H1 (cell line): Measurements from ENCODE around the gene CHCHD6. TPM values are rescaled to one million over a fixed set of nuclear protein-coding genes. Genes with fewer than 3 reads are reported as not detected.

Experiments
- CTCF ChIA-PET: fragments of 300-600 bp; sonication (Branson Sonifier 250); formaldehyde crosslinking; loops from one replicate; lab custom pipeline; 2021; ENCODE audit not compliant: partially characterized antibody; lab: Charles Lee
- POLR2A ChIA-PET: fragments of 300-600 bp; sonication (Branson Sonifier 250); formaldehyde crosslinking; loops from one replicate; lab custom pipeline; 2021; ENCODE audit warnings: inconsistent platforms; ENCODE audit not compliant: partially characterized antibody; lab: Charles Lee
- DNase-seq, 2 experiments: peaks; one replicate each; pipeline versions ENCODE4 v3.0.0 to v3.0.0-alpha.2; 2010 to 2022; ENCODE audit warnings: low spot score in 2 of 2, low read depth in 1 of 2, mixed read lengths in 1 of 2
- FAIRE-seq: peaks from 2 replicates; lab custom pipeline; 2011; peaks lifted over from hg19 to GRCh38; lab: Jason Lieb, UNC
- H2AFZ ChIP-seq: 2 replicates; pipeline ENCODE4 v1.8.1; 2012; ENCODE audit warnings: low read length, inconsistent platforms
- H2AK5ac ChIP-seq: 2 replicates; pipeline ENCODE4 v1.6.1; 2013; ENCODE audit warnings: low read depth, low read length
- H2BK120ac ChIP-seq: replicated peaks from 2 replicates; pipeline ENCODE3; 2013; ENCODE audit warnings: low read depth, low read length, inconsistent platforms
- H2BK12ac ChIP-seq: 2 replicates; pipeline ENCODE4 v1.6.1; 2013; ENCODE audit warnings: low read depth, low read length
- H2BK15ac ChIP-seq: 2 replicates; pipeline ENCODE4 v1.6.1; 2013; ENCODE audit warnings: low read length
- H2BK20ac ChIP-seq: 2 replicates; pipeline ENCODE4 v1.6.1; 2013; ENCODE audit warnings: low read length
- H2BK5ac ChIP-seq: 2 replicates; pipeline ENCODE4 v1.6.1; 2013; ENCODE audit warnings: low read depth, low read length
- H3K14ac ChIP-seq: 2 replicates; pipeline ENCODE4 v1.6.1; 2013; ENCODE audit warnings: inconsistent platforms; ENCODE audit not compliant: insufficient read length
- H3K18ac ChIP-seq: 2 replicates; pipeline ENCODE4 v1.6.1; 2013; ENCODE audit warnings: low read length; ENCODE audit errors: extremely low read depth
- H3K23ac ChIP-seq: 2 replicates; pipeline ENCODE4 v1.6.1; 2013; ENCODE audit warnings: inconsistent platforms; ENCODE audit not compliant: insufficient read length
- H3K23me2 ChIP-seq: 2 replicates; pipeline ENCODE4 v1.6.1; 2013; ENCODE audit warnings: low read depth, low read length
- H3K27ac ChIP-seq: 2 replicates; pipeline ENCODE4 v1.6.1; 2011; ENCODE audit warnings: low read depth, low read length, inconsistent platforms
- H3K27me3 ChIP-seq, 4 experiments: replicated peaks in 1 of 4; 1 replicate in 1 of 4; 2 replicates in 3 of 4; pipeline versions ENCODE4 v1.6.1 to v1.8.1; 2011 to 2013; ENCODE audit warnings: low read length in 3 of 4, mild to moderate bottlenecking in 3 of 4, inconsistent platforms in 2 of 4, mixed read lengths in 2 of 4, moderate library complexity in 1 of 4; ENCODE audit not compliant: control insufficient read depth in 3 of 4, insufficient read depth in 3 of 4; ENCODE audit errors: extremely low read depth in 1 of 4
- H3K36me3 ChIP-seq, 4 experiments: 2 replicates each; pipeline versions ENCODE4 v1.6.1 to v1.8.1; 2011 to 2013; ENCODE audit warnings: mild to moderate bottlenecking in 4 of 4, low read length in 3 of 4, moderate library complexity in 2 of 4, control low read depth in 1 of 4, inconsistent platforms in 1 of 4; ENCODE audit not compliant: insufficient read depth in 4 of 4, control insufficient read depth in 2 of 4
- H3K4ac ChIP-seq: replicated peaks from 2 replicates; pipeline ENCODE3; 2013; ENCODE audit warnings: low read length, low read depth, mixed read lengths, inconsistent platforms; ENCODE audit not compliant: insufficient read length
- H3K4me1 ChIP-seq, 4 experiments: replicated peaks in 1 of 4; 1 replicate in 1 of 4; 2 replicates in 3 of 4; pipeline versions ENCODE4 v1.6.1 to v1.8.1; 2011 to 2013; ENCODE audit warnings: low read length in 3 of 4, inconsistent platforms in 2 of 4, mixed read lengths in 1 of 4; ENCODE audit not compliant: insufficient read depth in 4 of 4, control insufficient read depth in 3 of 4
- H3K4me2 ChIP-seq, 2 experiments: 2 replicates each; pipeline versions ENCODE4 v1.6.1 to v1.8.1; 2011 to 2013; ENCODE audit warnings: low read depth in 2 of 2, low read length in 2 of 2, control low read depth in 1 of 2, inconsistent platforms in 1 of 2, mild to moderate bottlenecking in 1 of 2; ENCODE audit not compliant: insufficient read depth in 1 of 2
- H3K4me3 ChIP-seq, 4 experiments: fragments of 200-600, 300-600 bp in 1 of 4; sonication (generic), shearing (Covaris generic), sonication (Bioruptor Twin) in 1 of 4; 2 replicates each; pipeline versions ENCODE4 v1.5.1 to v1.8.1; 2011 to 2016; ENCODE audit warnings: low read length in 4 of 4, low read depth in 3 of 4, control low read depth in 2 of 4, inconsistent platforms in 2 of 4, mild to moderate bottlenecking in 2 of 4, mixed read lengths in 1 of 4, moderate library complexity in 1 of 4; ENCODE audit not compliant: insufficient read depth in 2 of 4; ENCODE audit errors: extremely low read depth in 1 of 4
- H3K56ac ChIP-seq: replicated peaks from 2 replicates; pipeline ENCODE3; 2013; ENCODE audit warnings: low read depth, mild to moderate bottlenecking, mixed read lengths, low read length, inconsistent platforms; ENCODE audit not compliant: insufficient read length
- H3K79me1 ChIP-seq: 2 replicates; pipeline ENCODE4 v1.6.1; 2013; ENCODE audit warnings: low read depth, low read length, control low read depth
- H3K79me2 ChIP-seq, 2 experiments: 2 replicates each; pipeline versions ENCODE4 v1.6.1 to v1.8.1; 2012 to 2013; ENCODE audit warnings: low read length in 2 of 2, mild to moderate bottlenecking in 2 of 2, inconsistent platforms in 1 of 2; ENCODE audit not compliant: insufficient read depth in 2 of 2, control insufficient read depth in 1 of 2
- H3K9ac ChIP-seq, 4 experiments: replicated peaks in 1 of 4; 1 replicate in 1 of 4; 2 replicates in 3 of 4; pipeline versions ENCODE4 v1.6.1 to v1.8.1; 2011 to 2013; ENCODE audit warnings: low read depth in 3 of 4, low read length in 3 of 4, control low read depth in 2 of 4, mild to moderate bottlenecking in 2 of 4, moderate library complexity in 2 of 4, inconsistent platforms in 1 of 4; ENCODE audit errors: extremely low read depth in 1 of 4
- H3K9me3 ChIP-seq, 2 experiments: 2 replicates each; pipeline versions ENCODE4 v1.6.1 to v1.8.1; 2012 to 2013; ENCODE audit warnings: mild to moderate bottlenecking in 2 of 2, moderate library complexity in 2 of 2, control low read depth in 1 of 2, inconsistent platforms in 1 of 2, low read depth in 1 of 2, low read length in 1 of 2, mixed read lengths in 1 of 2; ENCODE audit not compliant: insufficient read depth in 2 of 2
- H4K20me1 ChIP-seq, 2 experiments: replicated peaks in 1 of 2; 2 replicates each; pipeline versions ENCODE3 to v1.8.1; 2011 to 2013; ENCODE audit warnings: inconsistent platforms in 2 of 2, low read length in 2 of 2, mild to moderate bottlenecking in 1 of 2; ENCODE audit not compliant: insufficient read depth in 2 of 2, control insufficient read depth in 1 of 2
- H4K5ac ChIP-seq: 2 replicates; pipeline ENCODE4 v1.6.1; 2013; ENCODE audit warnings: low read length, low read depth, mixed read lengths, inconsistent platforms; ENCODE audit not compliant: insufficient read length
- H4K8ac ChIP-seq: 2 replicates; pipeline ENCODE4 v1.8.0; 2013; ENCODE audit warnings: mild to moderate bottlenecking, moderate library complexity, low read length, inconsistent platforms; ENCODE audit not compliant: insufficient read depth; ENCODE audit errors: extremely low read depth
- H4K91ac ChIP-seq: replicated peaks from 2 replicates; pipeline ENCODE3; 2013; ENCODE audit warnings: low read length, mixed read lengths, inconsistent platforms; ENCODE audit not compliant: insufficient read length
- ASH2L ChIP-seq: fragments of 200-600, 300-600 bp; sonication (generic); IDR thresholded peaks from one replicate; pipeline ENCODE4 v1.7.1; 2017; ENCODE audit warnings: low read length
- CBX8 ChIP-seq: fragments of 300-800, 300-1000 bp; sonication (generic); IDR thresholded peaks from 2 replicates; pipeline ENCODE4 v1.7.1; 2016; ENCODE audit warnings: low read depth, low read length, borderline replicate concordance
- EP300 ChIP-seq, 2 experiments: IDR thresholded peaks; 1 replicate in 1 of 2; 2 replicates in 1 of 2; pipeline ENCODE4 v1.6.1; 2011 to 2012; ENCODE audit warnings: low read depth in 2 of 2, low read length in 2 of 2, mild to moderate bottlenecking in 2 of 2, borderline replicate concordance in 1 of 2, inconsistent platforms in 1 of 2, moderate library complexity in 1 of 2
- FOSL1 ChIP-seq: IDR thresholded peaks from 2 replicates; pipeline ENCODE4 v1.6.1; 2011; ENCODE audit warnings: mild to moderate bottlenecking, low read depth, low read length, moderate library complexity; ENCODE audit not compliant: insufficient read depth
- GABPA ChIP-seq: IDR thresholded peaks from 2 replicates; pipeline ENCODE4 v1.6.1; 2011; ENCODE audit warnings: mild to moderate bottlenecking, low read length, moderate library complexity, borderline replicate concordance; ENCODE audit not compliant: insufficient read depth
- KDM5A ChIP-seq: fragments of 200-600 bp; IDR thresholded peaks from 2 replicates; pipeline ENCODE4 v1.7.1; 2012; ENCODE audit warnings: mild to moderate bottlenecking, low read length, inconsistent platforms, mixed read lengths
- NANOG ChIP-seq: IDR thresholded peaks from 2 replicates; pipeline ENCODE4 v1.6.1; 2011; ENCODE audit warnings: low read length, low read depth, mild to moderate bottlenecking, inconsistent platforms; ENCODE audit not compliant: insufficient read depth, poor library complexity, severe bottlenecking
- POLR2AphosphoS5 ChIP-seq: IDR thresholded peaks from 2 replicates; pipeline ENCODE4 v1.6.1; 2011; ENCODE audit warnings: low read depth, low read length
- POU5F1 ChIP-seq: IDR thresholded peaks from 2 replicates; pipeline ENCODE4 v1.6.1; 2011; ENCODE audit warnings: low read depth, mild to moderate bottlenecking, low read length, moderate library complexity
- RFX5 ChIP-seq: IDR thresholded peaks from 2 replicates; pipeline ENCODE4 v1.6.1; 2011; ENCODE audit warnings: low read depth, low read length, improper control_type of control experiment, borderline replicate concordance
- SP4 ChIP-seq: IDR thresholded peaks from 2 replicates; pipeline ENCODE4 v1.6.1; 2012; ENCODE audit warnings: low read length, inconsistent platforms
- SRF ChIP-seq: IDR thresholded peaks from 2 replicates; pipeline ENCODE4 v1.6.1; 2011; ENCODE audit warnings: mild to moderate bottlenecking, low read depth, low read length, moderate library complexity
- SUZ12 ChIP-seq: fragments of 200-600 bp; sonication (generic); IDR thresholded peaks from 2 replicates; pipeline ENCODE4 v1.6.1; 2012; ENCODE audit warnings: mild to moderate bottlenecking, inconsistent platforms, low read length, moderate library complexity, mixed read lengths
- TAF7 ChIP-seq: optimal IDR thresholded peaks from 2 replicates; pipeline ENCODE3; 2011; ENCODE audit warnings: low read depth, mild to moderate bottlenecking, inconsistent platforms, low read length, moderate library complexity, borderline replicate concordance
- WGBS, 2 experiments: shearing (Covaris generic) in 1 of 2; methylation state at CpG; one replicate each; pipeline versions ENCODE4 v1.1.6 to v1.1.7; 2013 to 2015; ENCODE audit warnings: low lambda C conversion rate in 2 of 2, mixed read lengths in 2 of 2, inconsistent platforms in 1 of 2, low coverage in 1 of 2, missing lambda C conversion rate in 1 of 2; ENCODE audit not compliant: insufficient replicate concordance in 2 of 2, insufficient coverage in 1 of 2, insufficient read length in 1 of 2; ENCODE audit errors: extremely low coverage in 1 of 2, missing lambda C conversion rate in 1 of 2; 5-methylcytosine and 5-hydroxymethylcytosine counted together
- polyA plus RNA-seq, 7 experiments: library from polyadenylated mRNA; depleted of rRNA in 3 of 7; stranded (reverse) in 5 of 7; unstranded in 2 of 7; fragments of >200 nt in 5 of 7; fragments of 200-250 nt in 2 of 7; gene quantifications; 1 replicate in 5 of 7; 2 replicates in 1 of 7; 4 replicates in 1 of 7; pipeline versions ENCODE4 v1.2.1 to v1.2.3, GENCODE V29; 2011 to 2013; ENCODE audit warnings: missing spikeins in 2 of 7, mixed read lengths in 2 of 7
- total RNA-seq: library from RNA; stranded (reverse); fragmentation: NEBNext Ultra II Directional; extraction: Animal tissue kit (Norgen Biotek cat#: 25700); gene quantifications from 2 replicates; pipeline ENCODE4 v1.2.1, GENCODE V29; 2021

CHCHD6 gene
- total and polyA plus RNA-seq, 2 of the 8 experiments (the other 6 are each of a cell fraction or from before 2014, with no cell fraction given): 32.4 to 37.6 TPM

DNA sequence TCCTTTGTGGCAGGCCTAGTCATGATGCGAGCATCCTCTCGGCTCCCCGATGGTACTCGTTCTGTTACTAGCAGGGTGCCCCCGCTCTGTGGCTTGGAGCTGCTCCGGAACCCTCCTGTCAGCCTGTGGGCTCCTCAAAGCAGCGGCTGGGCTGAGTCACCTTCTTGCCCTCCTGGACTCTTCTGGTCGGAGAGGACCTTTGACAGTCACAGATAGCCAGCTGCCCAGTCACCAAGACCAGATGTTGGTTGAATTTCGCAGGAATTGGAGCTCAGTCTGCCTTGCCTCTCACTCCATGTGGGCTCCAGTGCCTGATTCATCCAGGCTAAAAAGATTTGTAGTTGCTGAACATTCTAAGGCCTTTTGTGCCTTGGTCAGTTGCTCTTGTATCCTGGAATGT is 94.5 kb downstream of the CHCHD6 start:
- Histone ChIP-seq H3K9me3 (peaks cover 19% of the 10 kb centered on the region in 2 experiments), H3K18ac (no peak overlapping the region), H3K9ac (no peak overlapping the region), H3K14ac (no peak overlapping the region), H3K27me3 (no peaks in the 10 kb centered on the region), H3K36me3 (peaks cover 0 to 9% (median 0%) of the 10 kb centered on the region in 4 experiments; a peak in 3 of 8 replicates), H3K4me1 (no peaks in the 10 kb centered on the region; a peak in 1 of 7 replicates), H2AFZ (no peak overlapping the region), H2BK12ac (no peak overlapping the region), H4K5ac (no peak overlapping the region), H4K91ac (no peak overlapping the region), H3K79me2 (no peaks in the 10 kb centered on the region), H3K4me2 (no peak overlapping the region), H3K79me1 (peaks cover 3% of the 10 kb centered on the region; the same call in 1 of the 2 replicates), H2BK120ac (no peak overlapping the region), H2BK15ac (no peak overlapping the region), H3K56ac (no peak overlapping the region), H3K4ac (no peak overlapping the region), H4K8ac (no peak overlapping the region), H4K20me1 (no peaks in the 10 kb centered on the region), H3K4me3 (no peak overlapping the region), H3K23me2 (no peaks in the 10 kb centered on the region), H3K27ac (no peak overlapping the region), H2BK5ac (no peak overlapping the region), H2BK20ac (peak overlapping the region; percentile 88; the same call in 1 of the 2 replicates), H3K23ac (no peak overlapping the region), H2AK5ac (no peak overlapping the region)
- ChIA-PET CTCF (interaction anchor here (0.9 to 1.3 kb wide), 3 partner anchors 9 to 19 kb away, joined by 3 to 5 read pairs (median 3); no protein-coding TSS in a partner anchor), POLR2A (interaction anchor here (0.6 to 1.3 kb wide), 2 partner anchors 13 to 18 kb away, joined by 3 read pairs; no protein-coding TSS in a partner anchor)
- no peak for FAIRE-seq
- 89% methylated on average over 9 of the region's 9 CpGs; no CpG with 5 or more reads in 1 of the 2 experiments for WGBS, 2 experiments
- no peak for DNase-seq
- TF ChIP-seq FOSL1: no peak
- TF ChIP-seq GABPA: no peak
- TF ChIP-seq RFX5: no peak
- no peak for TF ChIP-seq SP4
- TF ChIP-seq POLR2AphosphoS5: no peak
- no peak for TF ChIP-seq POU5F1
- TF ChIP-seq SRF: no peak
- TF ChIP-seq ASH2L: no peak
- TF ChIP-seq SUZ12: no peak
- no peak for TF ChIP-seq CBX8
- no peak for TF ChIP-seq NANOG
- no peak for TF ChIP-seq TAF7
- no peak for TF ChIP-seq KDM5A
- TF ChIP-seq EP300 (IDR thresholded peaks at IDR 0.05; ENCODE audit: borderline replicate concordance in 1 of 2, low read depth in 2 of 2, low read length in 2 of 2): no peak
